Liver (tissue), 3 donors: ENCODE measurements around the gene KIF6.

Experiments
- GABPA ChIP-seq, 2 donors: IDR thresholded peaks in 1 of 2; conservative IDR thresholded peaks in 1 of 2; 2 replicates each; pipeline ENCODE4 v1.6.1; 2016; ENCODE audit warnings: antibody characterized with exemption in 2 of 2, mild to moderate bottlenecking in 1 of 2, moderate library complexity in 1 of 2
- TF ChIP-seq, protein P1 (sequence below): fragments of 150-350 bp; IDR thresholded peaks from 2 replicates; pipeline ENCODE4 v1.5.1; 2017; ENCODE audit warnings: improper control_type of control experiment, low read depth, low read length; ENCODE audit not compliant: missing input control
- donor health status: healthy.
- donor health status: healthy.

DNA sequence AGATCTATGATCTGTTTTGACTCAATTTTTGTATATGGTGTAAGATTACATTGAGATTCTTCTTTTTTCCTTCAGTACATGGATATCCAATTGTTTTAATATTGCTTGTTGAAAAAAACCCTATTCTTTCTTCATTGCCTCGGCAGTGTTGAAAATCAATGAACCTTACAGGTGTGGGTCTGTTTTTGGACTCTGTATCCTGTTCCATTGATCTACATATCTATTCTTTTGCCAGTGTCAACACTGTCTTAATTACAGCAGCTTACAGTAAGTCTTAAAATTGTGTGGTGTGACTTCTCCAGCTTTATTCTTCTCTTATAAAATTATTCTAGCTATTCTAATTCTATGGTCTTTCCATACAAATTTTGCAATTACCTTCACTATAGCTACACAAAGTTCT, 320.9 kb downstream of the KIF6 start:
- no peak for TF ChIP-seq GABPA (IDR thresholded peaks at IDR 0.05 in 1 of 2, conservative IDR thresholded peaks at IDR 0.05 in 1 of 2)
- TF ChIP-seq, protein P1, sequence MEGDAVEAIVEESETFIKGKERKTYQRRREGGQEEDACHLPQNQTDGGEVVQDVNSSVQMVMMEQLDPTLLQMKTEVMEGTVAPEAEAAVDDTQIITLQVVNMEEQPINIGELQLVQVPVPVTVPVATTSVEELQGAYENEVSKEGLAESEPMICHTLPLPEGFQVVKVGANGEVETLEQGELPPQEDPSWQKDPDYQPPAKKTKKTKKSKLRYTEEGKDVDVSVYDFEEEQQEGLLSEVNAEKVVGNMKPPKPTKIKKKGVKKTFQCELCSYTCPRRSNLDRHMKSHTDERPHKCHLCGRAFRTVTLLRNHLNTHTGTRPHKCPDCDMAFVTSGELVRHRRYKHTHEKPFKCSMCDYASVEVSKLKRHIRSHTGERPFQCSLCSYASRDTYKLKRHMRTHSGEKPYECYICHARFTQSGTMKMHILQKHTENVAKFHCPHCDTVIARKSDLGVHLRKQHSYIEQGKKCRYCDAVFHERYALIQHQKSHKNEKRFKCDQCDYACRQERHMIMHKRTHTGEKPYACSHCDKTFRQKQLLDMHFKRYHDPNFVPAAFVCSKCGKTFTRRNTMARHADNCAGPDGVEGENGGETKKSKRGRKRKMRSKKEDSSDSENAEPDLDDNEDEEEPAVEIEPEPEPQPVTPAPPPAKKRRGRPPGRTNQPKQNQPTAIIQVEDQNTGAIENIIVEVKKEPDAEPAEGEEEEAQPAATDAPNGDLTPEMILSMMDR: no peak
